Measurements from ENCODE around the gene MB21D2. TPM values are rescaled to one million over a fixed set of nuclear protein-coding genes. Genes with fewer than 3 reads are reported as not detected.
A peak's percentile ranks its signal among the peaks of the same experiment; 100 is the strongest.

MB21D2 gene
- total and polyA plus RNA-seq, 2 of the 8 experiments (the other 6 are each of a cell fraction or from before 2014, with no cell fraction given), result 10.0 to 21.0 TPM

DNA sequence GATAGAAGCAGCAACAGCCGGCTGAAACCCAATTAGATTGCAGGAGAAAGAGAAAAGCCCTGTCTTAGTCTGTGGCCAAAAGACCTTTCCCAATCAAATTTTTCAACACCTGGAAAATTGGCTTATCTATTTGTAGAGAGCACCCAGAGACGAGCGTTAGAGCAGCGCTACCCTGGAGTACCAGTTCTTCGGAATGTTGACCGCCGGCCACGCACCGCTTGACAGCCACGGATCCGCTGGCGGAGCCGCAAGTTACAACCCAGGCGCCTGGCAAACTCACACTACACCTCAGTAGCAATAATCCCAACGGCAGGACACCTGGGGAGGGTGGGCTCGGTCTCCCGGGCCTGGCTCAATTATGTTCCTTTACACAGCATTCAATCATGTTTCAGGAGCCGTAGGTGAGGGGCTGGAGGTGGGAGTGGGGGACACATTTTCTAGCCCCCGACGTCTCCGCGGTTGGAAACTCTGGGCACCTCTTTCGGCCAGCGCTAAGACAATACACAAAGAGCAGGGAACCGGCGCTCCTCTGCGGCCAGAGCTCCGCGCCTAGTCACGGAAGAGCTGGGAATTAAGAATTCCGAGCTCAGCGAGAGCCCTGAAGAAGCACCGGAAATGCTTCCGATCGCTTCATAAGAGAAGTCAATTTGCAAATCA, 1.2 kb downstream of the MB21D2 start (continued):
- TF ChIP-seq FOSL1 (IDR thresholded peaks at IDR 0.05; ENCODE audit: insufficient read depth, low read depth, low read length), result no peak
- TF ChIP-seq RNF2 (IDR thresholded peaks at IDR 0.05; ENCODE audit: borderline replicate concordance, low read depth, low read length, missing control alignments, poor library complexity, severe bottlenecking), result no peak
- no peak for TF ChIP-seq SUZ12 (IDR thresholded peaks at IDR 0.05; ENCODE audit: low read length)
- no peak for TF ChIP-seq YY1 (IDR thresholded peaks at IDR 0.05; ENCODE audit: low read depth, low read length)
- no peak for TF ChIP-seq EZH2 (IDR thresholded peaks at IDR 0.05; ENCODE audit: low read depth, low read length, severe bottlenecking)
- TF ChIP-seq SIX5 (IDR thresholded peaks at IDR 0.05; ENCODE audit: low read depth, low read length), result no peak
- no peak for TF ChIP-seq CREB1 (IDR thresholded peaks at IDR 0.05)
- no peak for TF ChIP-seq KDM5A (IDR thresholded peaks at IDR 0.05; ENCODE audit: low read length)
- TF ChIP-seq, protein P1, sequence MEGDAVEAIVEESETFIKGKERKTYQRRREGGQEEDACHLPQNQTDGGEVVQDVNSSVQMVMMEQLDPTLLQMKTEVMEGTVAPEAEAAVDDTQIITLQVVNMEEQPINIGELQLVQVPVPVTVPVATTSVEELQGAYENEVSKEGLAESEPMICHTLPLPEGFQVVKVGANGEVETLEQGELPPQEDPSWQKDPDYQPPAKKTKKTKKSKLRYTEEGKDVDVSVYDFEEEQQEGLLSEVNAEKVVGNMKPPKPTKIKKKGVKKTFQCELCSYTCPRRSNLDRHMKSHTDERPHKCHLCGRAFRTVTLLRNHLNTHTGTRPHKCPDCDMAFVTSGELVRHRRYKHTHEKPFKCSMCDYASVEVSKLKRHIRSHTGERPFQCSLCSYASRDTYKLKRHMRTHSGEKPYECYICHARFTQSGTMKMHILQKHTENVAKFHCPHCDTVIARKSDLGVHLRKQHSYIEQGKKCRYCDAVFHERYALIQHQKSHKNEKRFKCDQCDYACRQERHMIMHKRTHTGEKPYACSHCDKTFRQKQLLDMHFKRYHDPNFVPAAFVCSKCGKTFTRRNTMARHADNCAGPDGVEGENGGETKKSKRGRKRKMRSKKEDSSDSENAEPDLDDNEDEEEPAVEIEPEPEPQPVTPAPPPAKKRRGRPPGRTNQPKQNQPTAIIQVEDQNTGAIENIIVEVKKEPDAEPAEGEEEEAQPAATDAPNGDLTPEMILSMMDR (IDR thresholded peaks at IDR 0.05; ENCODE audit: control extremely low read depth in 1 of 3, insufficient read depth in 1 of 3, low read depth in 1 of 3, low read length in 3 of 3), result no peak
- TF ChIP-seq, protein P2, sequence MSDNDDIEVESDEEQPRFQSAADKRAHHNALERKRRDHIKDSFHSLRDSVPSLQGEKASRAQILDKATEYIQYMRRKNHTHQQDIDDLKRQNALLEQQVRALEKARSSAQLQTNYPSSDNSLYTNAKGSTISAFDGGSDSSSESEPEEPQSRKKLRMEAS (IDR thresholded peaks at IDR 0.05), result peak; percentile 43; the same call in 1 of the 2 replicates
- no peak for TF ChIP-seq CBX5 (IDR thresholded peaks at IDR 0.05; ENCODE audit: low read depth, low read length)

Measured in H1 (cell line).